T-cell (primary cell): ENCODE results near the gene HENMT1. TPM values are rescaled to one million over a fixed set of nuclear protein-coding genes. Genes with fewer than 3 reads are reported as not detected.
A peak's percentile ranks its signal among the peaks of the same experiment; 100 is the strongest.
"Not testable (repeated sequence)": the region's sequence is repeated elsewhere in the genome, so short reads cannot be mapped to it uniquely, and the experiment has no call there.

ENCODE experiments used
- ATAC-seq, 4 experiments: fragments of 200-7000 bp in 3 of 4; fragments of 150-1000 bp in 1 of 4; cut with Tn5 transposase; replicated peaks in 1 of 4; 1 replicate in 3 of 4; 2 replicates in 1 of 4; pipeline ENCODE4 v1.10.0; 2021; ENCODE audit warnings: moderate library complexity in 3 of 4, mild to moderate bottlenecking in 2 of 4, moderate number of reproducible peaks in 1 of 4
- CTCF ChIA-PET, 2 donors: fragments of 300-600 bp; sonication (Branson Sonifier 250); formaldehyde crosslinking; loops; one replicate each; lab custom pipeline; 2022; ENCODE audit warnings: antibody characterized with exemption in 2 of 2; lab: Charles Lee
- POLR2A ChIA-PET, 2 donors: fragments of 300-600 bp; sonication (Branson Sonifier 250); formaldehyde crosslinking; loops; one replicate each; lab custom pipeline; 2022; ENCODE audit warnings: antibody characterized with exemption in 2 of 2; lab: Charles Lee
- DNase-seq, 35 experiments: peaks; one replicate each; pipeline versions ENCODE4 v3.0.0 to v3.0.0-alpha.2; 2013 to 2023
- H3K27ac ChIP-seq: one replicate; pipeline ENCODE4 v1.5.1; 2013; ENCODE audit warnings: low read length
- H3K27me3 ChIP-seq, 2 experiments: replicated peaks in 1 of 2; 1 replicate in 1 of 2; 2 replicates in 1 of 2; pipeline versions ENCODE4 v1.6.1 to v1.7.0; 2013; ENCODE audit warnings: low read length in 1 of 2, mixed read lengths in 1 of 2; ENCODE audit not compliant: control insufficient read depth in 2 of 2, insufficient read depth in 2 of 2; ENCODE audit errors: extremely low read depth in 1 of 2
- H3K36me3 ChIP-seq, 2 donors: 1 replicate in 1 of 2; 2 replicates in 1 of 2; pipeline versions ENCODE4 v1.6.1 to v1.7.0; 2013; ENCODE audit warnings: low read length in 1 of 2; ENCODE audit not compliant: control insufficient read depth in 2 of 2, insufficient read depth in 1 of 2; ENCODE audit errors: extremely low read depth in 1 of 2
- H3K4me1 ChIP-seq, 2 experiments: 1 replicate in 1 of 2; 2 replicates in 1 of 2; pipeline versions ENCODE4 v1.6.1 to v1.7.0; 2013; ENCODE audit warnings: low read length in 2 of 2, mixed read lengths in 1 of 2; ENCODE audit not compliant: insufficient read depth in 2 of 2, control insufficient read depth in 1 of 2; ENCODE audit errors: extremely low read depth in 1 of 2
- H3K4me3 ChIP-seq, 2 donors: 1 replicate in 1 of 2; 2 replicates in 1 of 2; pipeline versions ENCODE4 v1.5.1 to v1.7.0; 2013; ENCODE audit warnings: mild to moderate bottlenecking in 2 of 2, low read length in 1 of 2, moderate library complexity in 1 of 2; ENCODE audit not compliant: control insufficient read depth in 1 of 2; ENCODE audit errors: extremely low read depth in 1 of 2
- H3K9me3 ChIP-seq: 2 replicates; pipeline ENCODE4 v1.7.0; 2013
- H3K27ac Mint-ChIP-seq, 2 donors: one replicate each; pipeline ENCODE4 v1.8.0; 2020 to 2021; ENCODE audit warnings: mild to moderate bottlenecking in 2 of 2, mixed read lengths in 2 of 2
- H3K27me3 Mint-ChIP-seq, 2 donors: one replicate each; pipeline ENCODE4 v1.8.0; 2021 to 2022; ENCODE audit warnings: mixed read lengths in 2 of 2
- H3K36me3 Mint-ChIP-seq: one replicate; pipeline ENCODE4 v1.8.0; 2021; ENCODE audit warnings: mixed read lengths
- H3K4me1 Mint-ChIP-seq, 3 donors: one replicate each; pipeline ENCODE4 v1.8.0; 2020 to 2022; ENCODE audit warnings: mixed read lengths in 3 of 3, mild to moderate bottlenecking in 1 of 3
- H3K4me3 Mint-ChIP-seq, 3 donors: one replicate each; pipeline ENCODE4 v1.8.0; 2020 to 2022; ENCODE audit warnings: mild to moderate bottlenecking in 3 of 3, mixed read lengths in 3 of 3, moderate library complexity in 3 of 3
- H3K9me3 Mint-ChIP-seq, 3 donors: one replicate each; pipeline ENCODE4 v1.8.0; 2020 to 2022; ENCODE audit warnings: mixed read lengths in 3 of 3
- WGBS: methylation state at CpG from one replicate; pipeline ENCODE4 v1.1.5; 2013; ENCODE audit warnings: missing lambda C conversion rate; ENCODE audit not compliant: insufficient coverage; 5-methylcytosine and 5-hydroxymethylcytosine counted together
- total RNA-seq, 35 experiments: library from RNA in 6 of 35; stranded (reverse) in 6 of 35; fragments of 120-200 nt in 1 of 35; gene quantifications; one replicate each; pipeline versions ENCODE4 v1.2.1 to v1.2.4 and lab custom pipeline; 2013 to 2026

Gene HENMT1
- total RNA-seq, 5 donors from 2014 or later (not counting 1 experiment from before 2014, with no cell fraction given), result 11.0 to 20.2 (median 16.0) TPM

GRCh38 chr1:108691942-108692723 lies 31.2 kb upstream of the HENMT1 start, which contains the start of gene PRPF38B:
PRPF38B (plus strand) TSS chr1:108692310; CDS start chr1:108692592, 282 bp downstream.
- peak within 1 kb of the TSS; percentile 95 to 98 for H3K27ac Mint-ChIP-seq
- Histone ChIP-seq H3K4me3 (peak within 1 kb of the TSS; percentile 82 to 83), H3K27ac (peak within 1 kb of the TSS; percentile 95), H3K4me1 (peaks cover 18 to 19% of the 10 kb centered on the region in 2 experiments), H3K9me3 (no peaks in the 10 kb centered on the region), H3K27me3 (no peaks in the 10 kb centered on the region), H3K36me3 (peaks cover 0 to 19% of the 10 kb centered on the region in 2 donors)
- peak; percentile 86 to 89 (median 88) for ATAC-seq
- H3K9me3 Mint-ChIP-seq, result no peaks in the 10 kb centered on the region
- ChIA-PET POLR2A (interaction anchor here (0.6 to 2.9 kb wide), 23 partner anchors 9 to 1156 kb away, joined by 3 to 34 read pairs (median 5); partner anchors contain the start of genes HENMT1 (in 2 of the 2), EEIG2 (in 1 of the 2) and STXBP3 (in 1 of the 2)), CTCF (interaction anchor here (0.6 to 3.4 kb wide), 43 partner anchors 9 to 1516 kb away, joined by 3 to 36 read pairs (median 4); partner anchors contain the start of genes EEIG2 (in 1 of the 2), FNDC7 (in 1 of the 2), HENMT1 (in 1 of the 2) and SLC25A24 (in 1 of the 2))
- H3K36me3 Mint-ChIP-seq, result peaks cover 10% of the 10 kb centered on the region
- peak; percentile 84 to 97 (median 93) for DNase-seq
- under 1% methylated on average over 57 of the region's 59 CpGs for WGBS
- peaks cover 43 to 57% (median 44%) of the 10 kb centered on the region in 3 donors for H3K4me1 Mint-ChIP-seq
- H3K4me3 Mint-ChIP-seq, result peak within 1 kb of the TSS; percentile 94 to 97 (median 96)
- no peaks in the 10 kb centered on the region for H3K27me3 Mint-ChIP-seq

GRCh38 chr1:108691128-108691941 lies 30.4 kb upstream of the HENMT1 start:
- 8% methylated on average over 9 of the region's 12 CpGs for WGBS

GRCh38 chr1:108686614-108687313 lies 25.9 kb upstream of the HENMT1 start:
- ATAC-seq (no peak), DNase-seq (no peak)
- no peak overlapping the region for H3K4me3 Mint-ChIP-seq
- H3K27ac Mint-ChIP-seq, result no peak overlapping the region
- Histone ChIP-seq H3K4me1 (peaks cover 5 to 8% of the 10 kb centered on the region in 2 experiments), H3K9me3 (no peaks in the 10 kb centered on the region), H3K4me3 (no peak overlapping the region), H3K27ac (no peak overlapping the region), H3K27me3 (no peaks in the 10 kb centered on the region), H3K36me3 (no peaks in the 10 kb centered on the region)
- WGBS, result no CpG with 5 or more reads among the region's 2 CpGs
- ChIA-PET POLR2A (no interaction called here), CTCF (no interaction called here)
- H3K4me1 Mint-ChIP-seq, result peaks cover 15 to 18% (median 17%) of the 10 kb centered on the region in 3 donors
- H3K36me3 Mint-ChIP-seq, result no peaks in the 10 kb centered on the region
- peaks cover 0 to 4% of the 10 kb centered on the region in 2 donors for H3K27me3 Mint-ChIP-seq
- H3K9me3 Mint-ChIP-seq, result no peaks in the 10 kb centered on the region

More at GRCh38 chr1:108691128-108691941, 30.4 kb upstream of the HENMT1 start:
- Mint-ChIP-seq H3K4me1 (peaks cover 35 to 49% (median 36%) of the 10 kb centered on the region in 3 donors), H3K27me3 (no peaks in the 10 kb centered on the region), H3K27ac (peak overlapping the region; percentile 95 to 98), H3K36me3 (peaks cover 4% of the 10 kb centered on the region), H3K9me3 (no peaks in the 10 kb centered on the region), H3K4me3 (peak overlapping the region; percentile 94 to 97 (median 96))
- POLR2A ChIA-PET, result interaction anchor here (0.6 to 2.9 kb wide), 14 partner anchors 11 to 608 kb away, joined by 3 to 34 read pairs (median 7); partner anchors contain the start of genes HENMT1 (in 2 of the 2) and EEIG2 (in 1 of the 2)
- peak overlapping the region; percentile 95 for H3K27ac ChIP-seq
- no peak for ATAC-seq
- peak overlapping the region; percentile 82 to 83 for H3K4me3 ChIP-seq
- peaks cover 0 to 11% of the 10 kb centered on the region in 2 donors for H3K36me3 ChIP-seq
- no peaks in the 10 kb centered on the region for H3K27me3 ChIP-seq
- no peak for DNase-seq
- H3K9me3 ChIP-seq, result no peaks in the 10 kb centered on the region
- CTCF ChIA-PET, result interaction anchor here (0.8 to 3.4 kb wide), 26 partner anchors 9 to 491 kb away, joined by 3 to 36 read pairs (median 5); partner anchors contain the start of genes EEIG2 (in 1 of the 2), FNDC7 (in 1 of the 2), HENMT1 (in 1 of the 2) and SLC25A24 (in 1 of the 2)
- H3K4me1 ChIP-seq, result peaks cover 14 to 19% of the 10 kb centered on the region in 2 experiments

- no peak for ATAC-seq
- H3K36me3 Mint-ChIP-seq, result no peaks in the 10 kb centered on the region
- DNase-seq, result no peak
- H3K9me3 Mint-ChIP-seq, result no peaks in the 10 kb centered on the region
- no peaks in the 10 kb centered on the region for H3K27me3 ChIP-seq
- H3K4me1 ChIP-seq, result no peaks in the 10 kb centered on the region
- H3K27ac Mint-ChIP-seq, result no peak overlapping the region
- WGBS, result 60% methylated on average over 1 of the region's 1 CpG
- no peak overlapping the region for H3K27ac ChIP-seq
- no peak overlapping the region for H3K4me3 ChIP-seq
- ChIA-PET CTCF (no interaction called here), POLR2A (no interaction called here)
- peaks cover 4 to 5% (median 5%) of the 10 kb centered on the region in 3 donors for H3K4me1 Mint-ChIP-seq
- H3K4me3 Mint-ChIP-seq, result no peak overlapping the region
- no peaks in the 10 kb centered on the region for H3K36me3 ChIP-seq
- H3K27me3 Mint-ChIP-seq, result peaks cover 0 to 6% of the 10 kb centered on the region in 2 donors
- no peaks in the 10 kb centered on the region for H3K9me3 ChIP-seq
Measured at GRCh38 chr1:108685529-108685928, 24.6 kb upstream of the HENMT1 start.

GRCh38 chr1:108681701-108682100 lies 20.8 kb upstream of the HENMT1 start:
- H3K9me3 Mint-ChIP-seq, H3K27ac ChIP-seq, H3K27me3 ChIP-seq, ATAC-seq, H3K27ac Mint-ChIP-seq, H3K36me3 Mint-ChIP-seq, H3K4me1 Mint-ChIP-seq, DNase-seq, H3K4me3 ChIP-seq, H3K4me3 Mint-ChIP-seq, H3K9me3 ChIP-seq, H3K27me3 Mint-ChIP-seq, H3K36me3 ChIP-seq: not testable (repeated sequence)
- CTCF ChIA-PET, result interaction anchor here in 1 of 2 donors (0.6 kb wide), 1 partner anchor 148 kb away, joined by 3 read pairs; no protein-coding TSS in a partner anchor
- POLR2A ChIA-PET, result interaction anchor here in 1 of 2 donors (0.6 kb wide), 1 partner anchor 23 kb away, joined by 6 read pairs; no protein-coding TSS in a partner anchor
- WGBS, result 88% methylated on average over 3 of the region's 4 CpGs
- H3K4me1 ChIP-seq, result peaks cover 2 to 10% of the 10 kb centered on the region in 2 experiments
